ENCODE measurements around the gene SRSF10. TPM values are rescaled to one million over a fixed set of nuclear protein-coding genes. Genes with fewer than 3 reads are reported as not detected.
"Not testable (repeated sequence)": the region's sequence is repeated elsewhere in the genome, so short reads cannot be mapped to it uniquely, and the experiment has no call there.

SRSF10 gene
- total RNA-seq, 1 donor = 113 TPM

DNA sequence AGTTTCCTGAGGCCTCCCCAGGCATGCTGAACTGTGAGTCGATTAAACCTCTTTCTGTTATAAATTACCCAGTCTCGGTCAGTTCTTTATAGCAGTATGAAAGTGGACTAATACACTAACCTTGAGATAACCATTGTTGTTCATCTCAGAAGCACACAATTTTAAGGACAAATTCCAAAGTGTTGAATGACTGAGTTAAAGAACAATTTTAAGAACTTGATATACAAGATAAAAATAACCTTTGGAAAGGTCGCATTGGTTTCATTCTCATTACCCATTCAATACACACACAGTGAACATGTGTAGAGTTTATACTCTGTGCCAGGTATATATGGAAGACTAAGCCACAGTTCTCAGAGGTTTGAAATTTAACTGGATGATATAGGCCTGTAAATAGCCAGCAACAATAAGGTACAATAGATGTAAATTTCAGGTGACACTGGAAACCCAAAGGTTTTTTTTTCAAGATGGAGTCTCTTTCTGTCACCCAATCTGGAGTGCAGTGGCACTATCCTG lies 19.1 kb upstream of the SRSF10 start:
- DNase-seq (ENCODE audit: low read depth in 2 of 3, low spot score in 2 of 3) = no peak

DNA sequence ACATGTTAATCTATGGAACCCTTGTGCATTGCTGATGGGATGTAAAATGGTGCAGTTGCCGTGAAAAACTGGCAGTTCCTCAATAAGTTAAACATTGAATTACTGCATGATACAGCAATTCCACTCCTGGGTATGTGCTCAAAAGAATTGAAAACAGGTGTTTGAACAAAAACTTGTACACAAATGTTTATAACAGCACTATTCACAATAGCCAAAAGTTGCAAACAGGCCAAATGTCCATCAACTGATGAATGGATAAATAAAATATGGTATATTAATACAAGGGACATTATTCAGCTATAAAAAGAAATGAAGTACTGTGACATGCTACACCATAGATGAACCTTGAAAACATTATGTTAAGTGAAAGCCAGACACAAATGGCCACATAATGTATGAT lies 17.7 kb upstream of the SRSF10 start:
- DNase-seq (ENCODE audit: low read depth in 2 of 3, low spot score in 2 of 3) = no peak

DNA sequence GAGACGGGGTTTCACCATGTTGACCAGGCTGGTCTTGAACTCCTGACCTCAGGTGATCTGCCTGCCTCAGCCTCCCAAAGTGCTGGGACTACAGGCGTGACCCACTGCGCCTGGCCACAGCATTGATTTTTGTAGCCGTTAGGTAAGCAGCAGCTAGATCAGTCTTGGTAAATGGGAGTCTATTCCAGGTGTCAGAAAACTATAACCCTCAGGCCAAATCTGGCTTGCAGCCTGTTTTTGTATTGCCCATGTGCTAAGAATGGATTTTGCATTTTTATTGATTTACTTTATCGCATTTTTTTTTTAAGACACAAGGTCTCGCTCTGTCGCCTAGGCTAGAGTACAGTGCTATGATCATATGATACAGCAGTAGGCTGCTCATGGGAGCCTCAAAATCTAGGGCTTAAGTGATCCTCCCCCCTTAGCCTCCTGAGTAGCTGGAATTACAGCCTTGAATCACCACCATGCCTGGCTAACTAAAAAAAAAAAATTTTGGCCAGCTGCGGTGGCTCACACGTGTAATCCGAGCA lies 16.6 kb upstream of the SRSF10 start:
- no peak for DNase-seq (ENCODE audit: low read depth in 2 of 3, low spot score in 2 of 3)

GRCh38 chr1:23995431-23995837 lies 15.3 kb upstream of the SRSF10 start:
- DNase-seq (ENCODE audit: low read depth in 2 of 3, low spot score in 2 of 3) = no peak

DNA sequence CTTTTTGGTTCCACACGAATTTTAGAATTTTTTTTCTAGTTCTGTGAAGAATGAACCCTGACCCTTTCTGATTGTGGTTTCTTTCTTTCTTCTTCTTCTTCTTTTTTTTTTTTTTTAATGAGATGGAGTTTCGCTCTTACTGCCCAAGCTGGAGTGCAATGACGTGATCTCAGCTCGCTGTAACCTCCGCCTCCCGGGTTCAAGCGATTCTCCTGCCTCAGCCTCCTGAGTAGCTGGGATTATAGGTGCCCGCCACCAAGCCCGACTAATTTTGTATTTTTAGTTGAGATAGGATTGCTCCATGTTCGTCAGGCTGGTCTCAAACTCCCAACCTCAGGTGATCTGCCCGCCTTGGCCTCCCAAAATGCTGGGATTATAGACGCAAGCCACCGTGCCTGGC lies 11.9 kb upstream of the SRSF10 start:
- DNase-seq (ENCODE audit: low read depth in 2 of 3, low spot score in 2 of 3) = not testable (repeated sequence)

- no peak for DNase-seq (ENCODE audit: low read depth in 2 of 3, low spot score in 2 of 3)
Observed at GRCh38 chr1:23989263-23989662, 9.1 kb upstream of the SRSF10 start.

DNA sequence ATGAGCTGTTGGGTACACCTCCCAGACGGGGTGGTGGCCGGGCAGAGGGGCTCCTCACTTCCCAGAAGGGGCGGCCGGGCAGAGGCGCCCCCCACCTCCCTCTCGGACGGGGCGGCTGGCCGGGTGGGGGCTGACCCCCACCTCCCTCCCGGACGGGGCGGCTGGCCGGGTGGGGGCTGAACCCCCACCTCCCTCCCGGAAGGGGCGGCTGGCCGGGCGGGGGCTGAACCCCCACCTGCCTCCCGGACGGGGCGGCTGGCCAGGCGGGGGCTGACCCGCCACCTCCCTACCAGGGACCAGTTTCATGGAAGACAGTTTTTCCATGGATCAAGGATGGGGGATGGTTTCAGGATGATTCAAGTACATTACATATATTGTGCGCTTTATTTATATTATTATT lies 6.9 kb upstream of the SRSF10 start:
- not testable (repeated sequence) for DNase-seq (ENCODE audit: low read depth in 2 of 3, low spot score in 2 of 3)

- DNase-seq (ENCODE audit: low read depth in 2 of 3, low spot score in 2 of 3) = peak in 1 of 3 donors; percentile 30
Observed at GRCh38 chr1:23984417-23985186, 4.5 kb upstream of the SRSF10 start.

DNA sequence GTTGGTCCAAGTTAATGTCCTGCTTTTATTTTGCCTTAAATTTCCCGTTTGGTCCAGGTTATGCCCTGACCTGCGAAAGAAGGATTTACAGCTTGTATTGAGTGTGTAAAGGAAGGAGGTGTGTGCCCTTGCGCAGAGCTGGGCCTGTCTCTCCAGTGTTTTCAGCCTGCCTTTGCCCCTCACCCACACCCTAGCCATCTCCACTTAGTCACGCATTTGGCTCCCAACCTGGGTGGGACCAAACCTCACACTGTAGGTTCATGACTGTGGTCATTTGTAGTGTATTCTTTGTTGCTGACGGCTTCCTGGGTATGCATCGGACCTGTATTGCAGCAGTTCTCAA lies 572 bp upstream of the SRSF10 start:
- DNase-seq (ENCODE audit: low read depth in 2 of 3, low spot score in 2 of 3) = peak in 2 of 3 donors; percentile 68

- no peak for DNase-seq (ENCODE audit: low read depth in 2 of 3, low spot score in 2 of 3)
Observed at GRCh38 chr1:23979387-23979880, 693 bp downstream of the SRSF10 start.

DNA sequence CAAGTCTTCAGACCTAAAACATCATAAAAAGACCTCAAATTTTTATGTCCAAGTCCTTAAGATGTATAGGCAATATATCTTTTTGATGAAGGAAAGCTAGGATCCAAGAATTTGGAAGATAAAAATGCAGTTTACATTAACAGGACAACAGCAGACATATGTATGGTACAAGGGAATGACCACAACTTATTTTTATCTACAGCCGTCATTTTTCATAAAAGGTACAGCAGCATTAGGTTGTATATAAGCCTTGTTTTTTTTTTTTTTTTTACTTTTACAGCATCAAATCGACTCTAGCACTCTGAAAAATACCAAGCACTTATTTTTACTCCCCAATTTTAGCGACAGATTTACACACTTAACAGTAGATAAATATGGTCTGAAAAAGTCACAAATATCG lies 1.3 kb downstream of the SRSF10 start:
- DNase-seq (ENCODE audit: low read depth in 2 of 3, low spot score in 2 of 3) = no peak

GRCh38 chr1:23977854-23978191 lies 2.3 kb downstream of the SRSF10 start:
- no peak for DNase-seq (ENCODE audit: low read depth in 2 of 3, low spot score in 2 of 3)

GRCh38 chr1:23977187-23977853 lies 2.8 kb downstream of the SRSF10 start:
- no peak for DNase-seq (ENCODE audit: low read depth in 2 of 3, low spot score in 2 of 3)

DNA sequence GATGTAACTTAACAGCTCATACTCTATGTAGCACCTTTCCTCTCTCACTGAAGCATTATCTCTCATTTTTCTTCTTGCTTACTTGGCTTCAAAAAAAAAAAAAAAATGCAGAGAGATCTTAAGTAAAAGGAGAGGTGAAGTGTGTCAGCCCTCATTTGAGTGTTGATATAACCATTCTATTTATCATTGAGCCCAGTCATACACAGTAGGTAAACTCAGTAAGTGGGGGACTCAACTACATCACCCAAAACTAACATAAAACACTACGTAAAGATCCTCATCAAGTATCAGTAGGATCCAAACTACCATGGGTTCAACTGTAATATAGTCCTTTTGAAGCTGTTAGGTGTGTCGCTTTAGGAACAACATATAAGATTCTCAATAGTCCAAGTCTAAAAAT lies 12.3 kb downstream of the SRSF10 start:
- DNase-seq (ENCODE audit: low read depth in 2 of 3, low spot score in 2 of 3) = no peak

- no peak for DNase-seq (ENCODE audit: low read depth in 2 of 3, low spot score in 2 of 3)
Observed at GRCh38 chr1:23966973-23967493, 13.1 kb downstream of the SRSF10 start.

DNA sequence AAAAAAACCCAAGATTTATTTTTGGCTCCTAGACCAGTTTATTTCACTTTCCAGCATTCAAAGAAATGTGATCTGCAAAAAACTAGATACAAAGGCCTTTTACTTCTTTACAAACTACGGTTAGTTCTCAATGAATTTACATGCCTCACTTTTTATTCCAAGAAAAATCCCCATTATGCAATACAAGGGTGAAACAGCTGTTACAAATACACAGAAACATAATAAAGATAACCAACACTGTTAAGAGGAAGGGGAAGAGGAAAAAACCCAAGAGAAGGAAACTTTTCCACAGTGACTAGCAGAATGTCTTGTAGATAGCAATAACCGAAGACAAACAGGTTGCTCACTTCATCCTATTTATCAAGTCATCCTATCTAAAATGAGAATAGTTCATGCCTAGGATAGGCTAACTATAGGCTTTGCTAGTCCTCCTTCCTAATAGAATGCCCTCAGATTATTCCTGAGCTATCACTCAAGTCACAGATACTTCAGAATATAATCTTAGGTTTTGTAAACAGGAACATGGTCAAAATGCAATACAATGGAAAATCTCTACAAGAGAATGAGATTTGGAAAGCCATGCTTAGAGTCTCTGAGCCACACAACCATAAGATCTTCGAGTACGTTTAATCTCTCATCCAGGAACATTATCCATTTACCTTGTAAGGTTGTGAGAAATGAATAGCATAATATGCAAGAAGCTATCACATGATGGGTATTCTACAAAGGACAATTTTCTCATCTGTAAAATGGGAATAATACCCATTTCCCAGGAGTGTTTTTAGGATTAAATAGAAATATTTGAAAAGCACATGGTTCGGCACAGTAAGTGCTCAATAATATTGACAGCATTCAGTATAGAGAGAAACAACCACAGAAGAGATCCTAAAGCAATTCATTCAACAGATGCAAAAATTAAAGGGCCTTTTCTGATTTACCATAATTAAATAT lies 15.1 kb downstream of the SRSF10 start:
- no peak for DNase-seq (ENCODE audit: low read depth in 2 of 3, low spot score in 2 of 3)

DNA sequence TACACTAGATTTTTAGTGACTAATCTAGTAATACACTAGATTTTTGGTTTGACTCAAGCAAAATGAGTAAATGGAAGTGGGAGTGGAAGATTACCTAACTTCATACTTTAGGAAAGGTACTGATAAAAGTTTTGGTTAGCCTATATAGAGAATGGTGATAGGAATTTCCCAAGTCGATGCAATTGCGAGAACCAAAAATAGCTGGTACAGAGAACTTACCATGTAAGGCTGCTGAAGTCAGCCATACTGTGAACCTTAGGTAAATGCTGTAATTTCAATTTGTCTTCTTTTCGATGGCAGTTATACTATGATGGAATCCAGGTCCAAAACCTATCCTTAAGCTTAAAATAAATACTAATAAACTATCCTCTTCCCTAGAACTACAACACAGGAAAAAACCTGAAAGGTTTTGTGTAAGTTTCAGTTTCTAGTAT lies 15.9 kb downstream of the SRSF10 start:
- no peak for DNase-seq (ENCODE audit: low read depth in 2 of 3, low spot score in 2 of 3)

GRCh38 chr1:23963617-23964234 lies 16.4 kb downstream of the SRSF10 start:
- no peak for DNase-seq (ENCODE audit: low read depth in 2 of 3, low spot score in 2 of 3)

DNA sequence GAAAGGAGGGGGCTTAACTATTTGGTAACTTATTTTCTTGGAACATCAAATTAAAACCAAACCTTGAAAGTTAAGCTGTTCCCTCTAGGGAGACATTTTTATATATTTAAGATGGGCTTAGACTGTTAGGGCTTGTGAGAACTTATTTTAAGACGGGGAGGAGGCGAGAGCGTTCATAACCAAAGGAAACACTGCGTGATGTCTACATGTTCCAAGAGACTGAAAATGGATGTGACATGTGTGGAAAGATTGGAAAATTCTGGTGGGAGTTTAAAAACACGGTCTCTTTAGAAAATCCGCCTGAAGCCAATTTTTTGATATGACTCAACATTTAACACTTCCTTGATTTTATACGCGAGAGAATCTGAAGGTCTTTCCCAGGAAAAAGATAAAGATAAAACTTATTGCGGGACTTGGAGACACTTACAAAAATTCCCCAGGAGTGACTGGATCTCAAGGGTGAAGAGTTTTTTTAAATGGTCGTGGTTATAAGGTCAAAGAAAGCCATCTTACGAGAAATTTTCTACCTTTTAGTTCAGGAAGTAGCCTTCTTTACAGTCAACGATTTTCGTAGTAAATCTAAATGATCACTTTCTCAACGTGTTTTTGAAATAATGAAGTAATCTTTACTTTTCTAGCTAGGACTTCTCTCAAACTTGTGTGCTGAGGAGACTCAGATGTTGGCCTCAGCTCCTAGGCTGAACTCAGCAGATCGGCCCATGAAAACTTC lies 19.7 kb downstream of the SRSF10 start:
- no peak for DNase-seq (ENCODE audit: low read depth in 2 of 3, low spot score in 2 of 3)
